NCI-H1105 treated with DMSO at 0.1 percent for 48 hours (cell line): Measurements from ENCODE around the gene SLCO4A1.

ENCODE experiments used
- DNase-seq: peaks from one replicate; lab custom pipeline; 2025; lab: John Stamatoyannopoulos, UW

SLCO4A1 gene

GRCh38 chr20:62686869-62687830 lies 44.8 kb downstream of the SLCO4A1 start:
- no peak for DNase-seq

- no peak for DNase-seq
Measured at GRCh38 chr20:62688083-62688482, 45.8 kb downstream of the SLCO4A1 start.

- no peak for DNase-seq
Measured at GRCh38 chr20:62688855-62689460, 46.7 kb downstream of the SLCO4A1 start.

GRCh38 chr20:62689861-62690260 lies 47.6 kb downstream of the SLCO4A1 start:
- no peak for DNase-seq

- no peak for DNase-seq
Measured at GRCh38 chr20:62690261-62690820, 48.0 kb downstream of the SLCO4A1 start.

GRCh38 chr20:62691487-62691886 lies 49.2 kb downstream of the SLCO4A1 start:
- no peak for DNase-seq

- DNase-seq = no peak
Measured at GRCh38 chr20:62692176-62692575, 49.9 kb downstream of the SLCO4A1 start.

GRCh38 chr20:62692801-62693523 lies 50.7 kb downstream of the SLCO4A1 start:
- DNase-seq = no peak

- no peak for DNase-seq
Measured at GRCh38 chr20:62693524-62693922, 51.2 kb downstream of the SLCO4A1 start.

- DNase-seq = no peak
Measured at GRCh38 chr20:62694106-62694505, 51.8 kb downstream of the SLCO4A1 start.

GRCh38 chr20:62694868-62695267 lies 52.6 kb downstream of the SLCO4A1 start:
- DNase-seq = peak; percentile 46

GRCh38 chr20:62695448-62696414 lies 53.4 kb downstream of the SLCO4A1 start:
- DNase-seq = no peak

GRCh38 chr20:62696434-62696957 lies 54.2 kb downstream of the SLCO4A1 start:
- no peak for DNase-seq

GRCh38 chr20:62696989-62697388 lies 54.7 kb downstream of the SLCO4A1 start:
- DNase-seq = no peak

GRCh38 chr20:62697468-62697912 lies 55.2 kb downstream of the SLCO4A1 start:
- DNase-seq = no peak

- no peak for DNase-seq
Measured at GRCh38 chr20:62698231-62698630, 55.9 kb downstream of the SLCO4A1 start.

- DNase-seq = no peak
Measured at GRCh38 chr20:62699296-62699695, 57.0 kb downstream of the SLCO4A1 start.

- DNase-seq = no peak
Measured at GRCh38 chr20:62699741-62700140, 57.4 kb downstream of the SLCO4A1 start.

- DNase-seq = no peak
Measured at GRCh38 chr20:62700261-62700930, 58.1 kb downstream of the SLCO4A1 start.
